ENCODE measurements around the gene EVX2. TPM values are rescaled to one million over a fixed set of nuclear protein-coding genes. Genes with fewer than 3 reads are reported as not detected.

EVX2 gene
- total and polyA plus RNA-seq, 4 donors = not detected

DNA sequence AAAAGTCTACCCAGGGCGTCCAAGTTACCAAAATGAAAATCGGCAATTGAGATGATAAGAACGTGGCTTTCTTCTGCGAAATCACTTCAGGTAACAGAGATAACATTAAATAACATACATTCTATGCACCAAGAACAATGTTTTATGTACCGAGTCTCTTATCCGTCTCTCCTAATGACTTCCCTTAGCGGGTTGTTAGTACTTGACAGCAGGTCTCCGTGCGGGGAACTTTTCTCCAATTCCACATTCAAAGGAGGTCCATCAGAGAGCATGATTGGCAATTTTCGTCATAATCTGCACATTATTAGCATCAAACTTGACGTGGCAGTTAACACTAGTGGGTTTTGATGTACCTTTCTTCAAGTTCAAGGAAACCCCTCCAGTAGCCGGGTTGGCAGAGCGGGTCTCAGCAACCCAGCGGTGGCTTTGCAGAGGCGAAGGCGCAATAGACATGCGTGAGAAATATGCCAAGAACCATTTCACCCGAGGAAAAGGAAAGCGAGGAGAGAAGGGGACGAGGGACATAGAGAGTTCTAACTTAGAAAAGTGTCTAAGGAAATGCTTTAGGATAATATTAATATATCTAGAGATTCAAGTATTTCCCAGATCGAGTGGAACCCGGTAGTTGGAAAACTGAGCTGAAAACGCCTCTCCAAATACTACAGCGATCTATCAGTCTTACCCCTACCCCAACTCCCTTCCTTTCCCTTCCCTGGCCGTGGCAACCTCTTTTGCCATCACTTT lies 5.0 kb downstream of the EVX2 start:
- Histone ChIP-seq H3K4me1 (ENCODE audit: control insufficient read depth in 5 of 5, insufficient read depth in 5 of 5, low read length in 5 of 5) (peaks cover 0 to 10% (median 7%) of the 10 kb centered on the region in 5 donors), H3K9ac (ENCODE audit: insufficient read depth in 1 of 2, low read length in 2 of 2) (no peak overlapping the region), H3K9me3 (ENCODE audit: control insufficient read depth in 4 of 4, insufficient read depth in 3 of 4, low read length in 3 of 4) (peaks cover 0 to 23% (median 0%) of the 10 kb centered on the region in 4 donors), H3K27ac (ENCODE audit: low read depth in 1 of 2, low read length in 1 of 2) (no peak overlapping the region), H3K36me3 (ENCODE audit: control insufficient read depth in 4 of 4, insufficient read depth in 4 of 4, low read length in 4 of 4) (no peaks in the 10 kb centered on the region), H3K4me3 (no peak overlapping the region), H3K27me3 (ENCODE audit: control insufficient read depth in 3 of 3, insufficient read depth in 3 of 3, low read length in 2 of 3) (peaks cover 22 to 94% (median 92%) of the 10 kb centered on the region in 3 donors)
- TF ChIP-seq, protein P1, sequence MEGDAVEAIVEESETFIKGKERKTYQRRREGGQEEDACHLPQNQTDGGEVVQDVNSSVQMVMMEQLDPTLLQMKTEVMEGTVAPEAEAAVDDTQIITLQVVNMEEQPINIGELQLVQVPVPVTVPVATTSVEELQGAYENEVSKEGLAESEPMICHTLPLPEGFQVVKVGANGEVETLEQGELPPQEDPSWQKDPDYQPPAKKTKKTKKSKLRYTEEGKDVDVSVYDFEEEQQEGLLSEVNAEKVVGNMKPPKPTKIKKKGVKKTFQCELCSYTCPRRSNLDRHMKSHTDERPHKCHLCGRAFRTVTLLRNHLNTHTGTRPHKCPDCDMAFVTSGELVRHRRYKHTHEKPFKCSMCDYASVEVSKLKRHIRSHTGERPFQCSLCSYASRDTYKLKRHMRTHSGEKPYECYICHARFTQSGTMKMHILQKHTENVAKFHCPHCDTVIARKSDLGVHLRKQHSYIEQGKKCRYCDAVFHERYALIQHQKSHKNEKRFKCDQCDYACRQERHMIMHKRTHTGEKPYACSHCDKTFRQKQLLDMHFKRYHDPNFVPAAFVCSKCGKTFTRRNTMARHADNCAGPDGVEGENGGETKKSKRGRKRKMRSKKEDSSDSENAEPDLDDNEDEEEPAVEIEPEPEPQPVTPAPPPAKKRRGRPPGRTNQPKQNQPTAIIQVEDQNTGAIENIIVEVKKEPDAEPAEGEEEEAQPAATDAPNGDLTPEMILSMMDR (IDR thresholded peaks at IDR 0.05; ENCODE audit: control extremely low read depth, extremely low read depth) = no peak
- no peak for ATAC-seq (ENCODE audit: insufficient read depth, low FRiP score)
- peak in 2 of 3 donors; percentile 21 to 35 for DNase-seq
- WGBS, 2 donors = 7 to 9% methylated on average over 25 of the region's 25 CpGs

GRCh38 chr2:176076796-176077195 lies 7.0 kb downstream of the EVX2 start:
- DNase-seq (peak in 1 of 3 donors; percentile 55), ATAC-seq (ENCODE audit: insufficient read depth, low FRiP score) (no peak)
- Histone ChIP-seq H3K4me1 (ENCODE audit: control insufficient read depth in 5 of 5, insufficient read depth in 5 of 5, low read length in 5 of 5) (peaks cover 0 to 12% (median 4%) of the 10 kb centered on the region in 5 donors), H3K9me3 (ENCODE audit: control insufficient read depth in 4 of 4, insufficient read depth in 3 of 4, low read length in 3 of 4) (peaks cover 0 to 17% (median 0%) of the 10 kb centered on the region in 4 donors), H3K4me3 (no peak overlapping the region), H3K27ac (ENCODE audit: low read depth in 1 of 2, low read length in 1 of 2) (no peak overlapping the region), H3K36me3 (ENCODE audit: control insufficient read depth in 4 of 4, insufficient read depth in 4 of 4, low read length in 4 of 4) (no peaks in the 10 kb centered on the region), H3K9ac (ENCODE audit: insufficient read depth in 1 of 2, low read length in 2 of 2) (no peak overlapping the region), H3K27me3 (ENCODE audit: control insufficient read depth in 3 of 3, insufficient read depth in 3 of 3, low read length in 2 of 3) (peaks cover 16 to 94% (median 93%) of the 10 kb centered on the region in 3 donors)
- TF ChIP-seq, protein P1 (IDR thresholded peaks at IDR 0.05; ENCODE audit: control extremely low read depth, extremely low read depth) = no peak
- WGBS, 2 donors = 17 to 31% methylated on average over 2 of the region's 2 CpGs

- Histone ChIP-seq H3K9ac (ENCODE audit: insufficient read depth in 1 of 2, low read length in 2 of 2) (no peak overlapping the region), H3K27ac (ENCODE audit: low read depth in 1 of 2, low read length in 1 of 2) (no peak overlapping the region), H3K4me3 (no peak overlapping the region), H3K36me3 (ENCODE audit: control insufficient read depth in 4 of 4, insufficient read depth in 4 of 4, low read length in 4 of 4) (no peaks in the 10 kb centered on the region), H3K4me1 (ENCODE audit: control insufficient read depth in 5 of 5, insufficient read depth in 5 of 5, low read length in 5 of 5) (peaks cover 0 to 13% (median 4%) of the 10 kb centered on the region in 5 donors), H3K9me3 (ENCODE audit: control insufficient read depth in 4 of 4, insufficient read depth in 3 of 4, low read length in 3 of 4) (peaks cover 0 to 21% (median 0%) of the 10 kb centered on the region in 4 donors), H3K27me3 (ENCODE audit: control insufficient read depth in 3 of 3, insufficient read depth in 3 of 3, low read length in 2 of 3) (peaks cover 13 to 94% (median 92%) of the 10 kb centered on the region in 3 donors)
- 17 to 21% methylated on average over 7 of the region's 7 CpGs for whole genome bisulfite sequencing, 2 donors
- DNase-seq (peak in 1 of 3 donors; percentile 39), ATAC-seq (ENCODE audit: insufficient read depth, low FRiP score) (no peak)
- TF ChIP-seq, protein P1 (IDR thresholded peaks at IDR 0.05; ENCODE audit: control extremely low read depth, extremely low read depth) = no peak
These were observed 7.7 kb downstream of the EVX2 start for GRCh38 chr2:176076063-176076462.
